GM19452 (cell line): ENCODE data around the gene KIF21B.

ENCODE experiments used
- ATAC-seq: cut with Tn5 transposase; IDR thresholded peaks from one replicate; pipeline ENCODE4 v1.9.1; 2021; ENCODE audit not compliant: unreplicated experiment

Gene KIF21B

DNA sequence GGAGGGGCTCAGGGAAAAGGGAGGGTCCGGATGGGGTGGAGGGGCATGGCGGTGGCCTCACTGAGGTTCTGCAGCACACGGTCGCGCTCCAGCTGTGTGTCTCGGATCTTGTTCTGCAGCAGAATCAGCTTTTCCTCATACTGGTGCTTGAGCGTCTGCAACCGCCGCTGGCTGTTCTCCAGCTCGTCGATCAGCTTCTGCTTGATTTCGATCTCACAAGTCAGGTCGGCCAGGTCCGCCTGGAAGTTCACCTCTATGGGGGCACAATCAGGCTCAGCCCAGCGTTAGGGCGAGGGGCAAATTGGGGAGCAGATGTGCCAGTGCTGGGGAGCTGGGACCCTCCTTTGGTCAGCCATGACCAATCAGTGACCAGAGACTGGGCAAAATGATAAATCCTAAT lies 25.2 kb downstream of the KIF21B start:
- ATAC-seq, result no peak

DNA sequence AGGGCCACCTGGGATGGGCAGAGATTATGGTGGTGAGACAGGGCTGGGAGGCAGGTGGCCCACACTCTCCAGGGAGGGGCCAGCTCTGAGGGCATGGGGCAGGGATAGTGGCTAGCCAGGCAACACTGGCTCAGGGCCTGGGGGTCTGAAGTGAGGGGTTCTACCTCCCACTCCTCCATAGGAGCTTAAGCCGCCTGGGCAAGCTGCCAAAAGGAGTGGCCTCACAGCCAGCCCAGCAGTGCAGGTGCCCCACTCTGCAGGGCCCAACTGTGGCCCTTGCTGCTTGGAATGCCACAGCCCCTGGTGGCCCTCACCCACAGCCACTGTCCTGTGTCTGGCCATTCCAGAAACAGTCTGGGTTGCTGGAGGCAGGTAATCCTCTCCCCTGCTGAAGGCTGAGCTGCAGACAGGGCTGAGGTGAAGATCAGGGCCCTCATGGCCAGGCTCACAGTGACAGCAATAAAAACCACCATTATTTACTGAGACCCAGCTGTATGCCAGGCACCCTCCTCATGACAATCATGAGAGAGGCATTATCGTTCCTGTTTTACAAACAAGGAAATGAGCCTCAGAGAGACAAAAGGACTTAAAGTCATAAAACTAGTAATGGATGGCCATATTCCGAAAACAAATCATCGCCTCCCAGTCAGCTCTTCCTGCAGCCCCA lies 31.0 kb downstream of the KIF21B start:
- no peak for ATAC-seq

- ATAC-seq, result no peak
Measured at GRCh38 chr1:200991097-200991614, 32.4 kb downstream of the KIF21B start.

DNA sequence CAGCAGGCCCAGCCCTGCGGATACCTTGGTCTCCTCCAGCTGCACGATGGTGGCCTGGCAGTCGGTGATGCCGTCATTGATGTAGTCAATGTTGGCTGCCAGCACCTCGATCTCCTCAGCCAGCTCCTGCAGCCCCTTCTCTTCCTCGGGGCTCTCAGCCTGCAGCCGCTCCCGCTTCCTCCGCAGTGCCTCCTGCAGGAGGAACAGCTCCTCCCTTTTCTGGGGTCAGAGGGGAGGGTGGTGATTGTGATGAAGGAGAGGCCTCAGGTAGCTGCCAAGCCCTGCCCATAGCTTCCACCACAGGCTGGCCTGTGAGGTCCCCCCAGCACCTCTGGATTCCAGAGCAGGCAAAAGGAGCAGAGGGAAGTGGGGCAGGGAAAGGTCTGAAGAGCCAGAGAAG lies 33.4 kb downstream of the KIF21B start:
- no peak for ATAC-seq

DNA sequence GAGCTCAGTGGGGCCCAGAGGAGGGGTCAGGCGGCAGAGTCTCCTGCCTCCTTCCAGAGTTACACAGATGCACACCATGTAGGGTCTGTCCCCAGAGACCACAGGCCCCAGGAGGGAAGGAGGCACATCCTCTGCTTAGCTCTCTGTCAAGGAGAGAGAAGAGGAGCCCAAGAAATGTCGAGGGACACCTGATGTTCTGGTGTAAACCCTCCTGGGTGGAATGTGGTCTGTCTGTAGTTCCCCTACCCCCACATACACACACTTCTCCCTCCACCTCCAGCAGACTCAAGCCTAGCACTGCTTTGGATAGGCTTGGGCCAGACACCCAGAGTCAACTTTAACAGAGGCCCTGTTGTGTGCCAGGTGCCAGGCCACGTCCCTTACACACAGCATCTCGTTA lies 34.2 kb downstream of the KIF21B start:
- ATAC-seq, result no peak

DNA sequence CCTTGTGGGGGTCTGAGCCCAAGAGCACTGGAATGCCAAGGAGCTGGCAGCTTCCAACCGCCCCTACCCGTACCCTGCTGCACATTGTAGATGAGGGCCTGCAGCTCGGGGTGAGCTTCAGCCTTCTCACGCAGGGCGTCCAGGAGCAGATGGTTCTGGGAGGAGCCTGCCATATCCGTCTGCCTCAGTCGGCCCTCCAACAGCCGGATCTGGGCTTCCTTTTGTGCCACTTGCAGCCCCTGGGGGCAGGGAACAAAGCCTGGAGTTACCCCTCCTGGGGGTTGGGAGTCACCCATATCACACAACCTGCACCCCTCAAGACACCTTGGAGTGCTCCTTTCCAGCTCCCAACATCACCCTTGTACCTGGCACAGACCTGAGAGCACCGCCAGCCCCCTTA lies 34.8 kb downstream of the KIF21B start:
- ATAC-seq, result no peak

GRCh38 chr1:200985481-200985880 lies 38.0 kb downstream of the KIF21B start:
- no peak for ATAC-seq

DNA sequence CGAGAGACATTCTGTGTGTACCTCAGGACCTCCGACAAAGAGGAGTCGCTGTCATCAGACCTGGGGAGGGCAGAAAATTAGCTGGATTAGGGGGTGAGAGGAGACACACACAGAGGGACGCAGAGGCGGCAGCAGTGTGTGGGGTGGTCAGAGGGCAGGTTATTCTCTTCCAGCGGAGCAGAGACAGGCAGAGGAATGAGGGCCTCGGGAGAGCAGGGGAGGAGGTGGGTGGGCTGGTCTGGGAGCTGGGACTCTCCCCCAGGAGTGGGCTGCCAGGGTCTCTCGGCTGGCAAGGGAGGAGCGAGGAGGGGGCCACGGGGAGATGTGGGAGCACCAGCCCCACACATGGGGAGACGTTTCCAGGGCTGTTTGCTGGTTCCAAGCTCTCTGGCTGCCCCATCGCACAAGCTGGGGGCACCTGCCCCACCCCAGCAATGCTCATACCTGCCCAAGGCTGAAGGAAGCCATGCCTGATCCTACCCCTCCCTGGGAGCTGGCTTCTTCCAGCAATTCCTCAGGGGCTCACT lies 40.4 kb downstream of the KIF21B start:
- no peak for ATAC-seq

GRCh38 chr1:200982071-200982945 lies 41.2 kb downstream of the KIF21B start:
- no peak for ATAC-seq

DNA sequence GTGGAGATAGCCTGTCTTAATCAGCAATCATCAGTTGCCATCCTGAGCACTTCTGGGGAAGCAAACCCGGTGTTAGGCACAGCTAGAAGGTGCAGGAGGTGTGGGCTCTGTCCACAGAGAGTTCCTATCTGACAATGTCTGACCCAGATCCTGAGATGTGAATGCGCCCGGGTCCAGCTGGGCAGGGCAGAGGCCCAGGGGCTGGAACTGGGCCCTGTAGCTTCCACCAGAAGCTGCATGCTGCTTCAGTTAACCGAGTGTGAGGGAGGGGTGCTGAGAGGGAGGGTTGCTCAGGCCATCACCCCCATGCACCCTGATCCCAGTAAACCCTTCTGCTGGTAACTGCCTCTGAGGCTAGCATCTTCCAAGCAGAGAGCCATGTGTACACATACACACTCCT lies 42.2 kb downstream of the KIF21B start:
- no peak for ATAC-seq

- no peak for ATAC-seq
Measured at GRCh38 chr1:200980873-200981272, 42.6 kb downstream of the KIF21B start.

GRCh38 chr1:200980452-200980772 lies 43.1 kb downstream of the KIF21B start:
- no peak for ATAC-seq

- ATAC-seq, result no peak
Measured at GRCh38 chr1:200979574-200980451, 43.7 kb downstream of the KIF21B start.

DNA sequence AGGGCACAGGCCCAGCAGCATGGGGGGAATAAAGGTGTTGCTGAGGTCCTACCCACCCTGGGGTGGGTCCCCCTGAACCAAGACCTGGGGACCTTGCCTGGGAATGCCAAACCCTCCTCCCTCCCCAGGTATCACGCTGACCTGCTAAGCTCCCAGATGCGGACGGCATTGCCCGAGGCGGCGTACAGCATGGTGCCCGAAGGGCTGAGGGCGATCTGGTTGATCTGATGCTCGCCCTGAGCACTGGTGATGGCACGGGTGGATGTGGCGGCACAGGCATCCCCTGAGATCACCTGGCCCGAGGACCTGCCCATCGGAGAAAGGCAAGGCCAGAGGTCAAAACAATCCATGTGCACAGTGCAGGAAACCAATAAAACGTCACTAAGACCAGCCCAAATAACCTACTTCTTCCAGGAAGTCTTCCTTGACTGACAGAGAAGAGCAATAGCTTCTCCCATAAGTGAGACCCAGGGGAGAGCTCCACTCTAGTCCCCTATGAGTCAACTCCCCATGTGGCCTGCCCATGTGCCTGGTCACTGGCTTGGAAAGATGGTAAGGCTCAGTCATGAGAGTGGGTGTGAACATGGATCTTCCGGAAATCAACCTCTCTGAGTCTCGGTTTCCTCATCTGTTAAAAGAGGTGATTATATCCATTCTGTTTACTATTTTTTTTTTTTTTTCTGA lies 46.3 kb downstream of the KIF21B start:
- no peak for ATAC-seq

GRCh38 chr1:200976634-200977033 lies 46.9 kb downstream of the KIF21B start:
- no peak for ATAC-seq

DNA sequence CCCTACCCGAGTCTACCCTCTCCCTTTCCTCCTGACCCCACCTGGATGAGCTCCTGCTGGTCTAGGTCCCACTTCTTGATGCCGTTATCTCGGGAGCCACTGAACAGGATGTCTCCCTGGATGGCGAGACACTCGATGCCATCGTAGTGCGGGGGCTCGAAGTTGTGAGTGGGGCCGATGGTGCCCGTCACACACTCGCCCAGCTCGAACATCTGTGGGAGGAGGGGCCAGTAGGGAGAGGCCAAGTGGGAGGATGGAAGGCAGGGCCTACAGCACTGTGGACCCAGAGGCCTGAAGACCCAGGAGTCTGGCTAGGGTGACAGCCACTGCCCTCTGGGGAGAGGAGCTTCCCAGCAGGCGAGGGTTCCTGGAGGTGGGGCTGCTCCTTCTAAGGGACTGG lies 48.1 kb downstream of the KIF21B start:
- ATAC-seq, result no peak

DNA sequence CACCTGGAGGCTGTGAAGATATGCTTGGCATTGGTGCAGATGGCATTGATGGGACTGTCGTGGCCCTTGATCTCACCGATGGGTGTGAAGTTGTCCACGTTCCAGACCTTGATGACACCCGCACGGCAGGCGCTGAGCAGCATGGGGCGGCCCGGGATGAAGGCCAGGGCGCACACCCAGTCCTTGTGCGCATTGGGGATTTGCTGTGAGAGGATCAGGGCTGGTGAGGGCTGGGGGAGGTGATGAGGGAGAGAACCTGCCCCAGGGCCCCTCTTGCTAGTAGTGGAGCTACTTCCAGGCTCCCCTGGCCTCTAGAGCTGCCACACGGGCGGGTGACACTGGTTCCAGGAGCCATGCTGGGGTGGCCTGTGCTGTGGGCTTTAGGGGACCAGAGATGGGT lies 48.8 kb downstream of the KIF21B start:
- no peak for ATAC-seq

GRCh38 chr1:200973937-200974657 lies 49.4 kb downstream of the KIF21B start:
- ATAC-seq, result no peak

DNA sequence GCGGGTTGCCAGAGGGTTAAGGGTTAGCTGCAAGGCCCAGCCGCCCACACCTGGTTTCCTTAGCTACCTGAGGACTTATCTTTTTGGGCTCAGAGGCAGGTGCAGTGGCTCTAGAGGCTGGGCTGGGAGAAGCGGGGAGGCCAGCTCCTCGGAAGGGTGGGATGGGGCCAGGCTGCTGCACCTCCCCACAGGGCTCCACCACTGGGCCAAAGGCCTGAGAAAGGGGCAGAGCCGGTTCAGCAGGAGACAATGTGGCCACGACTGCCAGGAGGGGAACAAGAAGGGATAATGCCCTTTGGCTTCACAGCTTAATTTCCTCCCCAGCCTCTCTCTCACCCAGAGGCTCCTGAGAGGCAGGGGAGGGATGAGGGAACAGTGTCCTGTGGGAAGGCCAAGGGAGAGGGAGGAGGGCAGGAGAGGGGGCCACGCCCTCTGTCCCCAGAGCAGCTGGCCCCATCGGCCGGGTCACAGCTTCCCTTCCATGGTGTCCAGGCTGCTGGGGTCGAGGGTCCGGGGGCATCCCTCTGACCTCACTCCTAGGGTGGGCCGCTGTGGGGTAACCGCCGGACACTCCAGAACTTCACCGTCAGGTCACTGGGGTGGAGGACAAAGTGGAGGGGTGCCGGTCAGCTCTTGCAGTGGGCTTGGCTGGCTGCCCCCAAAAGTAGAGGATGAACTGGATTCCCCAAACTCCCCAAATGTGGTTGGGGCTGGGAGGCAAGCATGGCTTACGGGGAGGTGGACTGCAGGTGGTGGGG lies 50.4 kb downstream of the KIF21B start:
- no peak for ATAC-seq
